ENCODE results near the gene GATA6. TPM values are rescaled to one million over a fixed set of nuclear protein-coding genes. Genes with fewer than 3 reads are reported as not detected.

Gene GATA6
- total and polyA plus RNA-seq, 10 of the 15 experiments (the other 5 are each of a cell fraction or from before 2014, with no cell fraction given): 0.04 to 0.05 TPM; not detected in 8

GRCh38 chr18:22250026-22250425, 80.6 kb downstream of the GATA6 start (continued):
- TF ChIP-seq ELK1 (IDR thresholded peaks at IDR 0.05; ENCODE audit: low read depth, low read length): no peak
- TF ChIP-seq EGR1 (IDR thresholded peaks at IDR 0.05; ENCODE audit: borderline replicate concordance in 1 of 2, low read depth in 2 of 2, low read length in 2 of 2): no peak
- TF ChIP-seq STAT3 (IDR thresholded peaks at IDR 0.05; ENCODE audit: low read depth, low read length): no peak

GRCh38 chr18:22250591-22250996, 81.2 kb downstream of the GATA6 start:
- TF ChIP-seq GABPA (IDR thresholded peaks at IDR 0.05; ENCODE audit: low read depth) (no peak), TBL1XR1 (IDR thresholded peaks at IDR 0.05; ENCODE audit: low read depth, low read length) (no peak), BMI1 (IDR thresholded peaks at IDR 0.05; ENCODE audit: borderline replicate concordance) (no peak), BCL3 (IDR thresholded peaks at IDR 0.05; ENCODE audit: borderline replicate concordance, insufficient read depth, low read depth, low read length, poor library complexity, severe bottlenecking) (no peak), ZBTB40 (IDR thresholded peaks at IDR 0.05; ENCODE audit: borderline replicate concordance) (no peak), NBN (IDR thresholded peaks at IDR 0.05) (no peak), CBX3 (IDR thresholded peaks at IDR 0.05; ENCODE audit: borderline replicate concordance, low read depth) (no peak), FOXM1 (IDR thresholded peaks at IDR 0.05; ENCODE audit: low read depth, low read length) (no peak), USF2 (IDR thresholded peaks at IDR 0.05; ENCODE audit: borderline replicate concordance, low read depth, low read length) (no peak), PKNOX1 (IDR thresholded peaks at IDR 0.05) (no peak), MYB (IDR thresholded peaks at IDR 0.05; ENCODE audit: borderline replicate concordance, low read depth, low read length) (no peak), NR2F1 (conservative IDR thresholded peaks at IDR 0.05) (no peak)
- Histone ChIP-seq H3K27ac (ENCODE audit: control insufficient read depth, insufficient read depth) (no peak overlapping the region), H2AFZ (ENCODE audit: control insufficient read depth, low read depth, low read length) (no peak overlapping the region), H3K4me3 (no peak overlapping the region), H3K9ac (ENCODE audit: control insufficient read depth, insufficient read depth, low read length) (no peak overlapping the region), H3K4me1 (ENCODE audit: control insufficient read depth, insufficient read depth, low read length) (no peaks in the 10 kb centered on the region), H3K79me2 (ENCODE audit: control insufficient read depth, insufficient read depth, low read length) (no peaks in the 10 kb centered on the region), H3K9me3 (replicated peaks; ENCODE audit: control insufficient read depth, insufficient read depth, low read length) (no peaks in the 10 kb centered on the region), H3K36me3 (ENCODE audit: control insufficient read depth in 2 of 2, insufficient read depth in 2 of 2, low read length in 1 of 2) (no peaks in the 10 kb centered on the region), H3K27me3 (replicated peaks in 1 of 2; ENCODE audit: control insufficient read depth in 2 of 2, insufficient read depth in 2 of 2, low read length in 1 of 2) (no peaks in the 10 kb centered on the region), H4K20me1 (ENCODE audit: control insufficient read depth, insufficient read depth) (no peaks in the 10 kb centered on the region), H3K4me2 (ENCODE audit: control insufficient read depth, insufficient read depth) (no peak overlapping the region)
- in situ Hi-C loops (cut with MboI) (no loop called here), intact Hi-C loops (cut with micrococcal nuclease; ENCODE audit: unreplicated experiment) (loop anchor here (10.0 kb wide), 2 partner anchors 64 to 304 kb away; no protein-coding TSS in a partner anchor)
- no TSS peak for BruUV-seq (replicated peaks)
- ATAC-seq: no peak
- no peak for FAIRE-seq
- POLR2A ChIA-PET: no interaction called here
- SMC1A ChIA-PET (ENCODE audit: uncharacterized antibody, unreplicated experiment): no interaction called here
- DNase-seq (ENCODE audit: low read depth, low spot score): no peak
- RAD21 ChIA-PET (ENCODE audit: unreplicated experiment): no interaction called here
- WGBS (ENCODE audit: insufficient coverage, insufficient replicate concordance, low lambda C conversion rate, missing lambda C conversion rate): 19% methylated on average over 8 of the region's 8 CpGs
- CTCF ChIA-PET: no interaction called here

Data from GM12878 (cell line).